Activated naive CD4-positive, alpha-beta T cell treated with anti-CD3 and anti-CD28 coated beads for 36 hours (primary cell): ENCODE data around the gene PPP2R5D. TPM values are rescaled to one million over a fixed set of nuclear protein-coding genes. Genes with fewer than 3 reads are reported as not detected.
A peak's percentile ranks its signal among the peaks of the same experiment; 100 is the strongest.

Source experiments
- CTCF ChIA-PET: fragments of 350-600 bp; sonication (Branson Sonifier 250); formaldehyde crosslinking; loops from one replicate; lab custom pipeline; 2021; ENCODE audit warnings: antibody characterized with exemption; lab: Charles Lee
- DNase-seq: peaks from one replicate; pipeline ENCODE4 v3.0.0-alpha.2; 2020
- H3K27ac Mint-ChIP-seq: one replicate; pipeline ENCODE4 v1.8.0; 2021; ENCODE audit warnings: mild to moderate bottlenecking, mixed read lengths
- H3K27me3 Mint-ChIP-seq: one replicate; pipeline ENCODE4 v1.8.0; 2021; ENCODE audit warnings: low read depth, mixed read lengths
- H3K36me3 Mint-ChIP-seq: one replicate; pipeline ENCODE4 v1.8.0; 2021; ENCODE audit warnings: low read depth, mixed read lengths
- H3K4me1 Mint-ChIP-seq: one replicate; pipeline ENCODE4 v1.8.0; 2021; ENCODE audit warnings: low read depth, mixed read lengths
- H3K4me3 Mint-ChIP-seq: one replicate; pipeline ENCODE4 v1.8.0; 2021; ENCODE audit warnings: mild to moderate bottlenecking, moderate library complexity, mixed read lengths
- H3K9me3 Mint-ChIP-seq: one replicate; pipeline ENCODE4 v1.8.0; 2021; ENCODE audit warnings: mixed read lengths
- intact Hi-C: fragments of 100-400 bp; cut with micrococcal nuclease; formaldehyde crosslinking; loops from one replicate; pipeline ENCODE4 v1.15.1; 2023
- total RNA-seq, 2 experiments: library from RNA; stranded (reverse); gene quantifications; one replicate each; pipeline ENCODE4 v1.2.3, GENCODE V29; 2021

Gene PPP2R5D
- total RNA-seq, 2 experiments from 2014 or later = 52.4 to 54.4 TPM

GRCh38 chr6:43006251-43006650 lies 21.9 kb downstream of the PPP2R5D start:
- Mint-ChIP-seq H3K9me3 (no peaks in the 10 kb centered on the region), H3K27me3 (no peaks in the 10 kb centered on the region), H3K36me3 (peaks cover 16% of the 10 kb centered on the region), H3K4me1 (peaks cover 6% of the 10 kb centered on the region), H3K27ac (no peak overlapping the region), H3K4me3 (no peak overlapping the region)
- intact Hi-C loops = no loop called here
- CTCF ChIA-PET = interaction anchor here (0.7 kb wide), 1 partner anchor 186 kb away, joined by 3 read pairs; no protein-coding TSS in a partner anchor
- DNase-seq = no peak

- intact Hi-C loops = no loop called here
- Mint-ChIP-seq H3K9me3 (no peaks in the 10 kb centered on the region), H3K36me3 (peaks cover 17% of the 10 kb centered on the region), H3K27me3 (no peaks in the 10 kb centered on the region), H3K27ac (no peak overlapping the region), H3K4me3 (no peak overlapping the region), H3K4me1 (peaks cover 15% of the 10 kb centered on the region)
- no peak for DNase-seq
- CTCF ChIA-PET = no interaction called here
These were observed 22.8 kb downstream of the PPP2R5D start for GRCh38 chr6:43007126-43007525.

GRCh38 chr6:43009124-43009523 lies 24.8 kb downstream of the PPP2R5D start:
- Mint-ChIP-seq H3K36me3 (peaks cover 26% of the 10 kb centered on the region), H3K27ac (no peak overlapping the region), H3K4me1 (peaks cover 28% of the 10 kb centered on the region), H3K4me3 (no peak overlapping the region), H3K9me3 (no peaks in the 10 kb centered on the region), H3K27me3 (no peaks in the 10 kb centered on the region)
- intact Hi-C loops = loop anchor here (1.0 kb wide), 1 partner anchor 134 kb away; no protein-coding TSS in a partner anchor
- DNase-seq = peak; percentile 58
- CTCF ChIA-PET = interaction anchor here (1.2 to 2.3 kb wide), 2 partner anchors 29 to 134 kb away, joined by 3 to 9 read pairs; no protein-coding TSS in a partner anchor

GRCh38 chr6:43011207-43011606 lies 26.8 kb downstream of the PPP2R5D start:
- no peak for DNase-seq
- Mint-ChIP-seq H3K4me3 (no peak overlapping the region), H3K36me3 (peaks cover 23% of the 10 kb centered on the region), H3K4me1 (peaks cover 43% of the 10 kb centered on the region), H3K9me3 (no peaks in the 10 kb centered on the region), H3K27me3 (no peaks in the 10 kb centered on the region), H3K27ac (peak overlapping the region; percentile 3)
- intact Hi-C loops = no loop called here
- CTCF ChIA-PET = interaction anchor here (0.9 to 2.3 kb wide), 4 partner anchors 39 to 132 kb away, joined by 3 to 9 read pairs (median 4); no protein-coding TSS in a partner anchor

- H3K4me1 Mint-ChIP-seq = peaks cover 51% of the 10 kb centered on the region
- CTCF ChIA-PET = no interaction called here
- peaks cover 23% of the 10 kb centered on the region for H3K36me3 Mint-ChIP-seq
- H3K9me3 Mint-ChIP-seq = no peaks in the 10 kb centered on the region
- intact Hi-C loops = no loop called here
- H3K4me3 Mint-ChIP-seq = peak overlapping the region; percentile 95
- no peaks in the 10 kb centered on the region for H3K27me3 Mint-ChIP-seq
- H3K27ac Mint-ChIP-seq = peak overlapping the region; percentile 88
- DNase-seq = no peak
These were observed 28.0 kb downstream of the PPP2R5D start for GRCh38 chr6:43012364-43012763.

- Mint-ChIP-seq H3K27me3 (no peaks in the 10 kb centered on the region), H3K4me3 (peak overlapping the region; percentile 95), H3K36me3 (peaks cover 22% of the 10 kb centered on the region), H3K4me1 (peaks cover 53% of the 10 kb centered on the region), H3K9me3 (no peaks in the 10 kb centered on the region), H3K27ac (peak overlapping the region; percentile 88)
- intact Hi-C loops = loop anchor here (1.0 kb wide), 2 partner anchors 8 to 34 kb away; partner anchors contain the start of genes PEX6 and RRP36
- no peak for DNase-seq
- CTCF ChIA-PET = interaction anchor here (0.9 to 1.5 kb wide), 3 partner anchors 41 to 131 kb away, joined by 3 to 4 read pairs (median 3); partner anchors contain the start of gene CUL7
These were observed 28.9 kb downstream of the PPP2R5D start for GRCh38 chr6:43013097-43013842.

GRCh38 chr6:43013843-43014433 lies 29.6 kb downstream of the PPP2R5D start, which contains the start of the genes KLHDC3 and MEA1:
TSS of gene KLHDC3 (plus strand) at chr6:43014249. CDS start at chr6:43017193, 2,944 bp downstream.
TSS of gene MEA1 (minus strand) at chr6:43013946. CDS start at chr6:43013813, 133 bp downstream.
- Mint-ChIP-seq H3K27me3 (no peaks in the 10 kb centered on the region), H3K27ac (peak within 1 kb of the TSS; percentile 88), H3K4me1 (peaks cover 53% of the 10 kb centered on the region), H3K36me3 (peaks cover 16% of the 10 kb centered on the region), H3K9me3 (no peaks in the 10 kb centered on the region), H3K4me3 (peak within 1 kb of the TSS; percentile 95)
- peak; percentile 100 for DNase-seq
- intact Hi-C loops = loop anchor here (1.0 to 2.0 kb wide), 10 partner anchors 7 to 451 kb away; partner anchors contain the start of genes CNPY3, CUL7, KLC4 and MRPL2
- CTCF ChIA-PET = interaction anchor here (0.9 to 1.5 kb wide), 3 partner anchors 40 to 130 kb away, joined by 3 to 4 read pairs (median 3); partner anchors contain the start of gene CUL7

GRCh38 chr6:43014434-43014909 lies 30.1 kb downstream of the PPP2R5D start:
- intact Hi-C loops = loop anchor here (1.0 to 2.0 kb wide), 8 partner anchors 30 to 452 kb away; partner anchors contain the start of genes CNPY3, CUL7, KLC4 and MRPL2
- Mint-ChIP-seq H3K27ac (peak overlapping the region; percentile 88), H3K4me3 (peak overlapping the region; percentile 95), H3K4me1 (peaks cover 50% of the 10 kb centered on the region), H3K36me3 (peaks cover 14% of the 10 kb centered on the region), H3K9me3 (no peaks in the 10 kb centered on the region), H3K27me3 (no peaks in the 10 kb centered on the region)
- CTCF ChIA-PET = interaction anchor here (0.9 to 1.2 kb wide), 3 partner anchors 40 to 129 kb away, joined by 3 to 4 read pairs (median 3); partner anchors contain the start of gene CUL7
- DNase-seq = no peak

- H3K27ac Mint-ChIP-seq = no peak overlapping the region
- peaks cover 54% of the 10 kb centered on the region for H3K4me1 Mint-ChIP-seq
- no peak for DNase-seq
- peak overlapping the region; percentile 8 for H3K4me3 Mint-ChIP-seq
- H3K36me3 Mint-ChIP-seq = peaks cover 15% of the 10 kb centered on the region
- intact Hi-C loops = no loop called here
- H3K27me3 Mint-ChIP-seq = no peaks in the 10 kb centered on the region
- CTCF ChIA-PET = interaction anchor here (0.6 to 1.6 kb wide), 3 partner anchors 86 to 128 kb away, joined by 4 to 5 read pairs (median 5); partner anchors contain the start of gene CNPY3
- H3K9me3 Mint-ChIP-seq = no peaks in the 10 kb centered on the region
These were observed 32.0 kb downstream of the PPP2R5D start for GRCh38 chr6:43016176-43016942.

GRCh38 chr6:43016943-43017334 lies 32.6 kb downstream of the PPP2R5D start:
- Mint-ChIP-seq H3K36me3 (peaks cover 15% of the 10 kb centered on the region), H3K27me3 (no peaks in the 10 kb centered on the region), H3K4me3 (no peak overlapping the region), H3K27ac (no peak overlapping the region), H3K4me1 (peaks cover 50% of the 10 kb centered on the region), H3K9me3 (no peaks in the 10 kb centered on the region)
- DNase-seq = no peak
- CTCF ChIA-PET = interaction anchor here (0.6 to 1.5 kb wide), 2 partner anchors 87 to 125 kb away, joined by 4 to 5 read pairs; partner anchors contain the start of gene CNPY3
- intact Hi-C loops = no loop called here

GRCh38 chr6:43019152-43019551 lies 34.8 kb downstream of the PPP2R5D start:
- no peak for DNase-seq
- Mint-ChIP-seq H3K4me1 (peaks cover 47% of the 10 kb centered on the region), H3K27me3 (no peaks in the 10 kb centered on the region), H3K4me3 (no peak overlapping the region), H3K27ac (no peak overlapping the region), H3K36me3 (peaks cover 7% of the 10 kb centered on the region), H3K9me3 (no peaks in the 10 kb centered on the region)
- CTCF ChIA-PET = interaction anchor here (1.0 kb wide), 1 partner anchor 125 kb away, joined by 3 read pairs; no protein-coding TSS in a partner anchor
- intact Hi-C loops = no loop called here
